T-helper 2 cell (primary cell): Measurements from ENCODE around the gene ELF1.
"Not testable (repeated sequence)": the region's sequence is repeated elsewhere in the genome, so short reads cannot be mapped to it uniquely, and the experiment has no call there.

Experiments
- DNase-seq, 5 experiments: peaks; one replicate each; pipeline versions ENCODE4 v3.0.0 to v3.0.0-alpha.2; 2012 to 2022

Gene ELF1

DNA sequence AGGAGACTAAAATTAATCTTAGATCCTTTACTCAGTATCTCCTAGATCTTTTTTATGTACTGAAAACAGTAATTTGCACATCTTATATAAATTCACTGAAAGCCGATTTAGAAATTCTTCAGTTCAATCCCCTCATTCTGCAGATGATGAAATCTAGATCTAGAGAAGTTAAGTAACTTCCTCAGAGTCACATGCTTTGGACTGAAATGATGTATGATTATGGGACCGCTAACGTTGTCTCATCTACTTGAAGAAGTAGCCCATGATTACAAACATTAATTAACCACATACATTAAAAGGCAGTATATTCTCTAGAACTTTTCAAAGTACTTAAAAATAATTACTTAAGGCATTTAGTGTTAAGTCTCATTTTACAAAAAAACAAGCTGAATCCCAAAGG lies 37.8 kb downstream of the ELF1 start:
- DNase-seq = peak in 1 of 5 experiments; percentile 76

DNA sequence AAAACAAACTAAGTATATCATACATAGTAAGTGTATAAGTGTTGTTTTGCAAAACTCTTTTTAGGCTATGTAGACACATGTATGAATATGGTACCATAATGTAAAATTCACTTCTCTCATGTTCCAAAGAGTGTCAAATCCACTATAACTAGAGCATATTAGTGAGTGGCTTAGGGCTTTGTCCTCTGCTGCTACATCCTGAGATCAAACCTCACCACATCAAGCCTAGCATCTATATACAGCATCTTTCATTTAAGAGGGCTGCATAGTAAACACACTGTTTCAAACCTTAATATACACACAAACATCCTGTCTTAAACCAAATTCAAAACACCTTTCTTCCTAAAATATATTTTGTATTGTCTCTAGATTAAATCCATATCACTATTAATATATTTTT lies 38.7 kb downstream of the ELF1 start:
- DNase-seq = peak in 1 of 5 experiments; percentile 62

DNA sequence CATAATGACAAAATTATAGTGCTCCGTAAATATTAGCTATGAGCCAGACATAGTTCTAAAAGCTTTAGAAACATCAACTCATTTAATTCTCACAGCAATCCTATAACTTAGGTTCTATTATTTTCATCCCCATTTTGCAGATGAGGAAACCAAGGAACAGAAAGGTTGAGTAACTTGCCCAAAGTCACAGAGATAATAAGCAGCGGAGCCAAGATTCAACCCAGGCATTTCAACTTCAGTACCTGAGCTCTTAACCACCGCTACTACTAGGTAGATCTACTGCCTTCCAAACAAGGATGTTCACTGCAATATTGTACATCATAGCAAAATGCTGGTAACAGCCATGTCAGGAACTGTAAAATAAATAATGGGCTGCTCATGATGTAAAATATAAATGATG lies 39.9 kb downstream of the ELF1 start:
- peak in 1 of 5 experiments; percentile 37 for DNase-seq

DNA sequence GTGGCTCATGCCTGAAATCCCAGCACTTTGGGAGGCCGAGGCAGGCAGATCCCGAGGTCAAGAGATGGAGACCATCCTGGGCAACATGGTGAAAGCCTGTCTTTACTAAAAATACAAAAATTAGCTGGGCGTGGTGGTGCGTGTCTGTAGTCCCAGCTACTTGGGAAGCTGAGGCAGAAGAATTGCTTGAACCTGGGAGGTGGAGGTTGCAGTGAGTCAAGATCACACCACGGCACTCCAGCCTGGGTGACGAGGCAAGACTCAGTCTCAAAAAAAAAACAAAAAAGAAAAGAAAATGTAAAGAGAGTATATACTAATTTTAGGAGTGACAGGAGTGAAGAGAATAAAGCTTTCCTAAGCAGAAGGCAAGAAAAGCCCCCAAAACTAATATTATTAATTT lies 41.0 kb downstream of the ELF1 start:
- DNase-seq = not testable (repeated sequence)

DNA sequence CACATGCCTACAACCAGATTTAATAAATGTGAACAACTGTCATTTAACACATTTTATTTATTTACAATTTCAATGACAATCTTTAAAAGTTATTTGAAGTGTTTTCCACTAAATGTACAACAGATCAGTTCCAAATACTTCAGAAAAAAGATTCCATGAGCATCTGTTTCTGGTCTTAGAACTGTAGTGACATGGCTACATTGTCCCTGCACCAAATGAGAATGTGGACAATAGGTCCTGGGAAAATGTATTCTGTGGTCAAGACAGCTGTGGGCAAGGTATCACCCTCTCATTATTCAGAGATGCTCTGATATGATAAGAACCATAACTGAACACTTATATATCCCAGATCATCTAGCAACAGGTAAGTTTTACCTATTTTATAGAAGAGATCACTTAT lies 43.7 kb downstream of the ELF1 start:
- DNase-seq = no peak

DNA sequence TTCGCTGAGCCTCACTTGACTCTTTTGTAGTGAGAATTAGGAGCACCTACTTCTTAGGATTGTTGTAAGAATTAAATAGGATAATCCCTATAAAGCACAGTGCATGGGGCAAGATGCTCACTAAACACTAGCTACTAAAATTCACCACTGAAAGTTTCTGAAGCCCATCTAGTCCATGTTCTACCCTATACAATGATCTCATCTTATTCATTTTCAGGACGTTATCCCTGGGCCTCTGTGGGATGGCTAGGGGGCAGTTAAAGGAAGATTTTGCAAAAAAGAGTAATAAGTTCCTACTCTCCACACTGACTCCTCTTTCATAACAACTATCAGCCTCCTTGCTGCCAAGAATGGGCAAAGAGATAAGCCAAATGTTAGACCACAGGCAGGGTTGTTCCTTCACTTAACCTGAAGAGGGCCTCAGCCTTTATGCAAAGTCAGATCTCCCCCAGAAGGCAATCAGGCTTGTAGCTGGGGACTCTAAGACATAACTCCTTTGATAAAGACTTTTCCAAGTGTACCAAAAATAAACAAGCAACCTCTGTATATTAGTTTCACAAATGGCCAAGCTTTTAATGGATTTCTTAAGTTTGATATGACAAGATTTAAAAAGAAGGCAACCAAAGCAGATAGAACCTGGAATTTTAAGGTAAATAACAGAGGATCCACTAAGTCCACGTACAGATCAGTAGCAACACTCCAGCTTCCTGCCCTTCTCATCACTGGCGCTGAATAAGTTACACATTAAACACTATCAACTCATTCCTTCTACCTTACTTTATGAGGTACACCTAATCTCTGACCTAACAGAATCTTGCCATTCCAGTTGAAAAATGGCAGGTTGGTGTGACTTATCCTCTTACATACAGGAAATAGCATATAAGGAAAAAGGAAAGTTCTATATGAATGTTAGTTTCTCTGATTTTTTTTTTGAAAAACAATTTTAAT lies 44.4 kb downstream of the ELF1 start:
- peak in 3 of 5 experiments; percentile 21 to 75 (median 46) for DNase-seq

DNA sequence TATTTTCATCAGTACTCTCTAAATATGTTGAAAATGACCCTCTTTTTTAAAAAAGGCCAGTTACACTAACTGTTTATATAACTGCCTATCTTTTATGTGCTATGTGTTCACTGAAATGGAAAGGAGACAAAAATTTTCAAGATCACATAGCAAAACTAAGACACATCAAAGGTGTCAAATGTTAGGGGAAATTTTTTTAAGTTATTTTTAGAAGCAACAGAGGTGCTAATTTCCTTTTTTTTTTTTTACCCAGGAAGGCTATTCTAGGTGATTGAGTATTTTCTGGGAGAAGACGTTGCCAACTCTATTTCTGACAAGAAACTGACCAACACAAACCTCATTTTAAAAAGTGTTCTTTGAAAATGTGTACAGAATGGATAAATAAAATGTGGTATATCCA lies 45.7 kb downstream of the ELF1 start:
- DNase-seq = no peak

DNA sequence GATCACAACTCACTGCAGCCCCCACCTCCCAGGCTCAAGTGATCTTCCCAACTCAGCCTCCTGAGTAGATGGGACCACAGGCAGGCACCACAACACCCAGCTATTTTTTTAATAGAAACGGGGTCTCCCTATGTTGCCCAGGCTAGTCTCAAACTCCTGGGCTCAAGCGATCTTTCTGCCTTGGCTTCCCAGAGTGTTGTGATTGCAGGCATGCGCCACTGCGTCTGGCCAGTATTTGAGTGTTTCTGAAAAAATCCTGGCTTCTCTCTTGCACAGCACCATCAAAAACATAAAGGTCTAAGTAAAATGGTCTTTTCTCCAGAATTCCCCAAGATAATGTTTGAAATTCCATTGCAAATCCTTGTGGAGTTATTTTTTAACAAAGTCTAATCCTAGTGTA lies 47.8 kb downstream of the ELF1 start:
- DNase-seq = no peak

DNA sequence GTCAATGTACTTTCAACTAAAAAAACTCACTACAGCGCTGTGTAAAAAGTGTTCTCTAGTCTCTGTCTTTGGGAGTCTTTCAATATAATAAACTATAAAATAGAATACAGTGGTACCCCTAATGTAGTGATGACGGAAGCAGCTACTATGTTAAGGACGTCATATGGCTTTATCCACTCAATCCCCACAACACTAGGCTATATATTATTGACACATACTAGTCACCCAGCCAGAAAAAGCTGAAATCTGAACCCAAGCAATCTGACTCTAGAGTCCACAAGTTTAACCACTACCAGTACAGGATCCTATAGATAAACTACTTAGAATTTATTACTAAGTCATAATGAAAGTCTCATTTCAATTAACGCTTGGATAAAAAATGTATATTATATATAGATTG lies 48.3 kb downstream of the ELF1 start:
- peak in 1 of 5 experiments; percentile 62 for DNase-seq

DNA sequence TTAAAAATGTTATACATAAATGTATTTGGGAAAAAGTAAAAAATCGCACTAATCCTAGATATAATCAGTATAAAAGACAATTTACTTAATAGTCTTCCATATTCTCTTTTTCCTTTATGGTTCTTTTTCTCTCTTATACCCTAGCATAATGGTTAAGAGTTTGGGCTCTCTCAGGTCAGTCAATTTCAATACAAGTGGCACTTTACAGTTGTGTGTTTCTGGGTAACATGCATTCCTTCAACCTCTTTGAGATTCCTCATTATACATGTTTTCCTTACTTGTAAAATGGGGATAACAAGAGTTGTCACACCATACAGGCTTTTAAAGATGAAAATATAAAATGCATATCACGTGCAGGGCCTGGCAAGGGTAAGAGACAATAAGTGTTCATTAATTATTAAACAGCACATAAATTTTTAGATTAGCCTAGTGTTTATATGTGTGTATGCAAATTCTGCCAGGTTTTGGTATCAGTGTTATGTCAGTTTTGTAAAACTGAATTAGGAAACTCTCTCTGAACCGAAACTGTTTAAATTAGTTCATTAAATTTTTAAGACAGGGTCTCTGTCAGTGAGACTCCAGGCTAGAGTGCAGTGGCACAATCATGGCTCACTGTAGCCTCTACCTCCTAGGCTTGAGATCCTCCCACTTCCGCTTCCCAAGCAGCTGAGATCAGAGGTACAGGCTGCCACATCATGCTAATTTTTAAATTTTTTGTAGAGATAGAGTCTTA lies 49.8 kb downstream of the ELF1 start:
- DNase-seq = peak in 1 of 5 experiments; percentile 48

DNA sequence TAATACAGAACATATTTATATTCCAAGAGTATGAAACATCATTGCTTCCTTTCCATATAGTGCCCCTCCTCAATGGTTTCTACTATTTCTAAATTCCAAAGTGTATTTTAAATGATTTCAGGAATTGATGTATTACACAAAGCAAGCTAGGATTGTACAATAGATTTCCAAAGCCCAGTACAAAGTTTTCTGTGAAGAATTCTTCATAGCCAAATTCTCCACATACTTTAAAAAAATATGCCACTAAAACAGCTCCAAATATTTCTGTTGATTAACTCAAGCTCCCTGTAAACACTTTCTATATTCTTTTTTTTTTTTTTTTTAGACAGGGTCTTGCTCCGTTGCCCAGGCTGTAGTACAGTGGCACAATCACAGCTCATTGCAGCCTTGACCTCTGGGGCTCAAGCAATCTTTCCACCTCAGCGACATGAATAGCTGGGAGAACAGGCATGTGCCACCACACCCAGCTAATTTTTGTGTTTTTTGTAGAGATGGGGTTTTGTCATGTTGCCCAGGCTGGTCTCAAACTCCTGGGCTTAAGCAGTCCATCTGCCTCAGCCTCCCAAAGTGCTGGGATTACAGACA lies 50.6 kb downstream of the ELF1 start:
- no peak for DNase-seq

DNA sequence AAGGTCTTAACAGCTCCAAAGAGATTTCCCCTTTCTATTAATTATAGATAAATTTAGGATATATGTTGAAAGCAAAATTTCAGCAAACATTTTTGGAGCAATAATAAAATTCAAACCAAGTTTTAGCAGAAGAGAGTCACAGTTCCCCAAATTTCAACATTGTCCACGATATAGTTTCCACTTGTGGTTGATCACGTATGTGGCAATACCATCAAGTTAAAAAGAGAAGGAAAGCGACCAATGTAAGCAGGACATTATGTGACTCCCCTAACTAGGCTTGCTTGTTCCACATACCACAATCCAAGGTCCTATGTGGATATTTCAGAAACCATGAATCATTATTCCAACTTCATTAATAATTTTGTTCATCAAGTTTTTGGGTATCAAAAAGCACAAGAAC lies 52.8 kb downstream of the ELF1 start:
- no peak for DNase-seq

DNA sequence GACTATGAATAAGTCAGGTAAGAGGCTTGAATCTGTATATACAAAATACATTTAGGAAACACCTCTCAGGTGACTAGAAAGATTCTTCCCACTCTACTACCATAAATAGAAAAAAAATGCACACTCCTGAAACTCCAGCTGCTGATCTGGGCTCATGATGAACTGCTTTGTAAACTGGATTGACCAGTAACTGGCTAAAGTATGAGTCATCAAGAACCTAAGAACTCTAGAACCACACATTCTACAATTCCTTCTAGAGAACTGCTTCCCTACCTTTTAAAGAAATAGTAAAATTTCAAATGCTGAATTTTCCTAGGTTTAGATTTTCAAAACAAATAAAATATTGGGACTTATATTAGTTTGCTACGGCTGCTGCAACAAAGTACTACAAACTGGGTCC lies 55.2 kb downstream of the ELF1 start:
- DNase-seq = no peak

DNA sequence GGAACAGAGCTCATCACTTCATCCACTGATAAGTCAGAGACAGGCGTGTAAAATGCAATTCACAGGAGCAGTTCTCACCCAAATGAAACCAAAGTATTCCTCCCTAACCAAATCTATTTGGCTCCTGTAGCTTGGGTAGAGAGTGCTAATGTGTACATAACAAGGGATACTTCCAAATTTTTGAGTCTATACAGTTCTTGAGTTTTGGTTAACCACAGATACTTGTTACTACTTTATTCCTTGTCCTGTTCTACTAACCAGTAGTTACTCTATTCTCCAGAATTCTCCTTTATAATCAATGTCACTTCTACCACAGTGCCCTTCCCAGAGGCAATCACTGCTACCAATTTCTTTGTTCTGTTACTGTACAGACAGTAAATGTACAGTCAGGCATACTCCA lies 57.3 kb downstream of the ELF1 start:
- no peak for DNase-seq

DNA sequence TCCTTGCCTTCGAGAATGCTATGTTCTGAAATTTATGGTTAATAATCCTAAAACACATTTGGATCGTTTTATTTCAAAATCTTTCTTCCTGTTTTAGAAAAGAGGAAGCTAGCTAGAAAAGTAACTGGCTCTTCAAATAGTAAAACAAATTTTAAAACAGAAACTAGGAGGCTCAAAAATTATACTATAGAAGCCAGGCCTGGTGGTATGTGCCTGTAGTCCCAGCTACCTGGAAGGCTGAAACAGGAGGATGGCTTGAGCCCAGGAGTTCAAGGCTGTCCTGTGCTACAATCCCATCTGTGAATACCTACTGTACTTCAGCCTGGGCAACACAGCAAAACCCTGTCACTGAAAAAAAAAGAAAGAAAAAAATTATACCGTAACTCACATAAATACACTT lies 57.9 kb downstream of the ELF1 start:
- DNase-seq = no peak

DNA sequence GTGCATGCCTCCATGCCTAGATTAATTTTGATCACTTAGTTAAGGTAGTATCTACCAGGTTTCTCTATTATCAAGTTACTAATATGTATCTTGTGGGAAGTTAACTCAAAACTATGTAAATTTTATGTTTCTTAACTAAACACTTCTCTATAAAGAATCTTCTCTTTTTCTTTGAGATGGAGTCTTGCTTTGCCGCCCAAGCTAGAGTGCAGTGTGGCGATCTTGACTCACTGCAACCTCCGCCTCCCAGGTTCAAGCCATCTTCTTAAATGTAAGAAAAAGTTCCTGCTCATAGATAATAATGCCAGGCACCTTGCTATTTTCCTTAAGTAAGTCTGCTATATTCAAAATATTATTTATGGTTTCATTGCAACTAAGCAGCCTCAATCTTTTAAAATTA lies 58.4 kb downstream of the ELF1 start:
- no peak for DNase-seq

DNA sequence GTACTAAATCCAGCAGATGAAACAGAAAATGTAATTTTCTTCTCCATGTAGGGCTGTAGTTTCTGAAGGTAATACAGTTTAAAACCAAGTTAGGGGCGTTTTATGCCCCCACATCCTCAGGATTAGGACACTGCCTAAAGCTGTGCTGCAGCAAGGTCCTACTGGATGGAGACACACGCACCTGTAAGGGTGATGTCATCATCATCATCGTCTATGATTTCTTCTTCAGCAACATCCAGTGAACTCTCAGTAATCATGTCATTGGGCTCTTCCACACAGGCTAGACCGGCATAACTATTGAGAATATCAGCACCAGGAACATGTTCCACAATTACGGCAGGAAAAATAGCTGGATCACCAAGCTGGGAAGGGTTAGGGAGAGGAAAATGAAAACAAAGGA lies 60.5 kb downstream of the ELF1 start:
- DNase-seq = no peak

DNA sequence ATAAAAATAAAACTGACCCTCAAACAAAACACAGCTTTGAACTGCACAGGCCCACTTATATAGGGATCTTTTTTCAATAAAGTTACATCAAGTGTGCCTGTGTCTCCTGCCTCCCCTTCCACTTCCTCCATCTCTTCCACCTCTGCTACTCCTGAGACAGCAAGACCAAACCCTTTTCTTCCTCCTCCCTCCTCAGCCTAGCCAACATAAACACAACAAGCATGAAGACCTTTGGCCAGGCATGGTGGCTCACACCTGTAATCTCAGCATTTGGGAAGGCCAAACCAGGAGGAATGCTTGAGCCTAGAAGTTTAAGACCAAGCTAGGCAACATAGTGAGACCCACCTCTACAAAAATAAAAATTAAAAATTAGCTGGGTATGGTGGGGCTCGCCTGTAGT lies 72.6 kb downstream of the ELF1 start:
- no peak for DNase-seq

DNA sequence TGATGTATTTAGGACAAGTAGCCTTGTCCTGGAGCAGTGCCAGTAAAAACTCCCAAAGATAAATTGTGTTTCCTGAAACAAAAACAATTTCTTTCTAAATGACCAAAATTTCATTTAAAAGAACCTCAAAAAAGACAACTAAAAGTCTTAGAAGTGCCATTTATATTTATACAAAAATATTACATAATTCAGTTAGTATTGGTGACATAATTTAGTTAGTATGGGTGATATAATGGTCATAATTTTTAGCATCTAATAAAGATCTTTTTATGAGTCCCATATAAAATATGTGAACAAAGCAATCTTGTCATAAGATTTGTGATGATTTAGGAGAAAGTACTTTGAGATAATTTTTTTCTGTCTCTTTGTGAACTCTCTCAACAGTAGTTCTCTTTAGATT lies 76.0 kb downstream of the ELF1 start:
- no peak for DNase-seq

DNA sequence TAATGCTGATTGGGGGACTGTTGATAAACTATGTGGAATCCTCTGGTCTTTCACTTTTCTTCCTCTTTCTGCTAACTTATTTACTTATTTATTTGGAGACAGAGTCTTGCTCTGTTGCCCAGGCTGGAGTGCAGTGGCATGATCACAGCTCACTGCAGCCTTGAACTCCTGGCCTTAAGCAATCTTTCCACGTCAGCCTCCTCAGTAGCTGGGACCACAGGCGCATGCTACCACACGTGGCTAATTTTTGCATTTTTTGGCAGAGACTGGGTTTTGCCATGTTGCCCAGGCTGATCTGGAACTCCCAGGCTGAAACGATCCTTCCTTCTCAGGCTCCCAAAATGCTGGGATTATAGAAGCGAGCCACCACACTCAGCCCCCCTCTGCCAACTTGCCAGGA lies 77.5 kb downstream of the ELF1 start:
- no peak for DNase-seq

DNA sequence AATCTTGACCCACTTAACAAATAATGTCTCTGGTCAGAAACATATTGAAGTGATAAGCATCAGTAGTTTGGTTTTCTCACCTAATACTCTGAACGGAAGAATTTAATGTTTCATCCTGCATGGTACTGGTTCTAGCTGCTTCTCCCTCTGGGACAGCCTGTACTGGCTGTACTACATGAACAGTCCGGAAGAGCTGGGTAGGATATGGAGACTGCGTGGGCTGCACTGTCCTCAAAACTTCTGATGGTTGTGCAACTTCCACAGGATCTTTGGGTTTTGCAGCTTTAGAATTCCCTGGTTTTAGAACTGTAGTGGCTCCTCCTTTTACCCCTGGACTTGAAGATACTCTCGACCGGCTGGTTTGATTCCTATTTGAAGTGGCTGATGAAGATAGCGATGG lies 78.3 kb downstream of the ELF1 start:
- DNase-seq = no peak

DNA sequence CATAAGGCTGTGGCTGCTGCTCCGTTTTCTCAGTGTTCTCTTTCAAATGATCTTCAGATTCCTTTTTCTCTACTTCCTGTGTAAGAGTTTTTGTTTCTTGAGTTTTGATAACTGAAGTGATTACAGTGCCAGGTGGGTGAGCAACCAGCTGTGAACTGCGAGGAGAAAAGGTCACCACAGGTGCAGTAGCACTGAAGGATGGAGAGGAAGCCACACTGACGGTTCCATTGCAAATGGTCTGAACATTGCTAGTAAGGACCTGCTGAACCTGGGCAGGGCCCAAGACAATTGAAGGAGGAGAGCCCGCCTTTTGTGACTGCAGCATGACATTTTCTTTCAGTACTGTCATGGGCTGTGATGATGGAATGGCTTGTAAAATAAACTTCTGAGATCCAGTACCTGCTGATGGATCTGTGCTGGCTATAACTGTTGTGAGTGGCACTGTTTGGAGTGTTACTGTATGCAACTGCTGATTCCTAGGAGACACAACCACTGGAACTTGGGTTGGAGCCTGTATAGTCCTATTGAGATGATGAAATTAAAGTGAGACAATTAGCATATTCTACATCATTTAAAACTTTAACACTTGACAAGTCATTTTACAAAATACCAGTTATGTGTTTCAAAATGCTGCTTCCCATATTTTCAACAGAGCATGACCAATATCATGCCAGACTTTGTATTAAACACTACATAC lies 85.5 kb downstream of the ELF1 start:
- DNase-seq = peak in 1 of 5 experiments; percentile 13

DNA sequence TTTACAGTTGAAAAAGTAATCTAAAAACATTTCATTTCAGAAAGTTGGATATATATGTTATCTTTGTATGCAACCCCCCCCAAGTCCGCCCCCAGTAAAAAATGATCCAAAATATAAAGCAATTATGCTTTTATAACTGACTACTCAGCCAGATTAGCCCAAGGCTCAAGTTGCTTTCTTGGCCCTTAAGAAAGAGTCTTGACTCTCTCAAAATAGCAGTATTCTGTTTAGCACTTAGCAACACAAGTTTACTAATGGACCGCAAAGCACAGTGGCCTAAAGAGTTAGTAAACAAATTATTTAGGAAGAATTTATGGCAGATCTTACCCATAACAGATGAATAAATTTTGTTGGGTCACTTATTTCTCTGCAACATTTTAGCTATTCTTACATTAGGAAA lies 86.9 kb downstream of the ELF1 start:
- DNase-seq = no peak
